A549 (cell line): ENCODE data around the gene SGTA. TPM values are rescaled to one million over a fixed set of nuclear protein-coding genes. Genes with fewer than 3 reads are reported as not detected.

Source experiments
- ATAC-seq, 2 experiments: fragments of 200-7000 bp in 1 of 2; fragments of >200 bp in 1 of 2; cut with Nextera tagmentation in 1 of 2; cut with Tn5 transposase in 1 of 2; 3 replicates each; pipeline versions ENCODE4 v1.8.0 to v1.9.1; 2018 to 2020; ENCODE audit warnings: mild to moderate bottlenecking in 1 of 2, moderate library complexity in 1 of 2
- CTCF ChIA-PET: fragments of 300-600 bp; sonication (Branson Sonifier 250); formaldehyde crosslinking; extraction: SDS; loops from one replicate; lab custom pipeline; 2021; ENCODE audit warnings: antibody characterized with exemption, inconsistent platforms; lab: Yijun Ruan, JAX
- POLR2A ChIA-PET: fragments of 350-600 bp; formaldehyde crosslinking; extraction: SDS; loops from one replicate; lab custom pipeline; 2021; ENCODE audit warnings: antibody characterized with exemption, inconsistent platforms; lab: Yijun Ruan, JAX
- DNase-seq, 2 experiments: peaks; one replicate each; pipeline versions ENCODE4 v3.0.0 to v3.0.0-alpha.2; 2011 to 2016; ENCODE audit warnings: low read depth in 1 of 2, low spot score in 1 of 2
- FAIRE-seq: peaks from 2 replicates; lab custom pipeline; 2011; peaks lifted over from hg19 to GRCh38; lab: Jason Lieb, UNC
- H3K27ac ChIP-seq, 2 experiments: fragments of >200 bp; sonication (Bioruptor Twin); formaldehyde crosslinking; 3 replicates each; pipeline ENCODE4 v1.5.1; 2016 to 2017
- H3K4me1 ChIP-seq: fragments of >200 bp; sonication (Bioruptor Twin); formaldehyde crosslinking; 3 replicates; pipeline ENCODE4 v1.6.1; 2016
- H3K4me2 ChIP-seq: fragments of >200 bp; sonication (Bioruptor Twin); formaldehyde crosslinking; 3 replicates; pipeline ENCODE4 v1.6.1; 2016
- H3K4me3 ChIP-seq: fragments of >200 bp; sonication (Bioruptor Twin); formaldehyde crosslinking; 3 replicates; pipeline ENCODE4 v1.5.1; 2016
- H3K9me3 ChIP-seq: fragments of >200 bp; sonication (Bioruptor Twin); formaldehyde crosslinking; 3 replicates; pipeline ENCODE4 v1.6.1; 2016
- BHLHE40 ChIP-seq: IDR thresholded peaks from 2 replicates; pipeline ENCODE4 v1.6.1; 2012; ENCODE audit warnings: low read depth, low read length, inconsistent platforms
- CEBPB ChIP-seq, 2 experiments: fragments of >200 bp in 1 of 2; sonication (Bioruptor Twin) in 1 of 2; formaldehyde crosslinking in 1 of 2; IDR thresholded peaks; 2 replicates each; pipeline ENCODE4 v1.6.1; 2012 to 2016
- CHD2 ChIP-seq: fragments of 150-350 bp; IDR thresholded peaks from 2 replicates; pipeline ENCODE4 v1.6.1; 2014; ENCODE audit warnings: low read length; ENCODE audit not compliant: partially characterized antibody
- EHF ChIP-seq: fragments of 250-450 bp; sonication (Bioruptor Pico); IDR thresholded peaks from 2 replicates; pipeline ENCODE4 v1.5.0; 2020; ENCODE audit warnings: mild to moderate bottlenecking
- EHMT2 ChIP-seq: fragments of 200-600 bp; sonication (generic); IDR thresholded peaks from 2 replicates; pipeline ENCODE4 v1.6.1; 2016; ENCODE audit warnings: antibody characterized with exemption, low read depth, mild to moderate bottlenecking, moderate library complexity
- FOSB ChIP-seq: fragments of 250-450 bp; sonication (Bioruptor Pico); IDR thresholded peaks from 2 replicates; pipeline ENCODE4 v1.5.0; 2020; ENCODE audit warnings: mild to moderate bottlenecking, moderate library complexity
- HEYL ChIP-seq: fragments of 250-450 bp; sonication (Bioruptor Pico); IDR thresholded peaks from 2 replicates; pipeline ENCODE4 v1.8.0; 2021; ENCODE audit warnings: mild to moderate bottlenecking, moderate library complexity
- HOXB13 ChIP-seq: fragments of 250-450 bp; sonication (Bioruptor Pico); IDR thresholded peaks from 2 replicates; pipeline ENCODE4 v1.5.0; 2020; ENCODE audit warnings: low read depth, mild to moderate bottlenecking, moderate library complexity
- HOXB5 ChIP-seq: fragments of 250-450 bp; sonication (Bioruptor Pico); IDR thresholded peaks from 2 replicates; pipeline ENCODE4 v1.5.0; 2020; ENCODE audit warnings: mild to moderate bottlenecking, moderate library complexity
- NR3C1 ChIP-seq: fragments of >200 bp; sonication (Bioruptor Twin); formaldehyde crosslinking; IDR thresholded peaks from 3 replicates; pipeline ENCODE4 v1.6.1; 2017
- PHF8 ChIP-seq: fragments of 200-600 bp; sonication (generic); IDR thresholded peaks from 2 replicates; pipeline ENCODE4 v1.6.1; 2016; ENCODE audit warnings: low read depth, mild to moderate bottlenecking, antibody characterized with exemption, moderate library complexity, borderline replicate concordance
- POLR2AphosphoS2 ChIP-seq: conservative IDR thresholded peaks from 2 replicates; pipeline ENCODE4 v1.6.1; 2012; ENCODE audit warnings: low read length, improper control_type of control experiment, inconsistent platforms
- RARB ChIP-seq: fragments of 250-450 bp; sonication (Bioruptor Pico); IDR thresholded peaks from 2 replicates; pipeline ENCODE4 v1.8.0; 2021; ENCODE audit warnings: mild to moderate bottlenecking, moderate library complexity
- RFX5 ChIP-seq: fragments of 450-650 bp; IDR thresholded peaks from 2 replicates; pipeline ENCODE4 v1.7.1; 2014; ENCODE audit warnings: antibody characterized with exemption, mild to moderate bottlenecking, moderate library complexity
- SMC3 ChIP-seq: fragments of >200 bp; sonication (Bioruptor Twin); formaldehyde crosslinking; IDR thresholded peaks from 3 replicates; pipeline ENCODE4 v1.6.1; 2018; ENCODE audit warnings: inconsistent platforms
- SREBF2 ChIP-seq: fragments of 450-650 bp; IDR thresholded peaks from 2 replicates; pipeline ENCODE4 v1.6.1; 2014; ENCODE audit warnings: mild to moderate bottlenecking, moderate library complexity
- TFCP2L1 ChIP-seq: fragments of 250-450 bp; sonication (Bioruptor Pico); IDR thresholded peaks from 2 replicates; pipeline ENCODE4 v1.5.0; 2021; ENCODE audit warnings: mild to moderate bottlenecking
- TP53 ChIP-seq: fragments of 250-450 bp; sonication (Bioruptor Pico); IDR thresholded peaks from 2 replicates; pipeline ENCODE4 v1.5.0; 2021; ENCODE audit warnings: mild to moderate bottlenecking, moderate library complexity
- ZC3H11A ChIP-seq: fragments of 450-650 bp; IDR thresholded peaks from 2 replicates; pipeline ENCODE4 v1.6.1; 2014; ENCODE audit warnings: antibody characterized with exemption, mild to moderate bottlenecking
- ZNF302 ChIP-seq: fragments of 250-450 bp; sonication (Bioruptor Pico); IDR thresholded peaks from 2 replicates; pipeline ENCODE4 v1.9.0; 2021; ENCODE audit warnings: inconsistent platforms, mild to moderate bottlenecking, moderate library complexity
- ZSCAN20 ChIP-seq: fragments of 250-450 bp; sonication (Bioruptor Pico); IDR thresholded peaks from 2 replicates; pipeline ENCODE4 v1.8.0; 2022; ENCODE audit warnings: mild to moderate bottlenecking, moderate library complexity
- WGBS: methylation state at CpG from one replicate; pipeline ENCODE4 v1.1.6; 2017; ENCODE audit errors: missing lambda C conversion rate; 5-methylcytosine and 5-hydroxymethylcytosine counted together
- polyA plus RNA-seq, 4 experiments: library from polyadenylated mRNA; depleted of rRNA in 3 of 4; stranded (reverse); fragments of >200 nt; fragmentation: RNase III in 1 of 4; extraction: RNeasy Plus Mini Kit Qiagen cat#74134 plus additional on column Dnase treatment in 1 of 4; gene quantifications; 2 replicates in 3 of 4; 3 replicates in 1 of 4; pipeline ENCODE4 v1.2.3, GENCODE V29; 2011 to 2017
- TF ChIP-seq, protein P1 (sequence below): fragments of 250-450 bp; sonication (Bioruptor Pico); IDR thresholded peaks from 2 replicates; pipeline ENCODE4 v1.5.0; 2020; ENCODE audit warnings: low read depth, mild to moderate bottlenecking, moderate library complexity
- TF ChIP-seq, protein P2 (sequence below): IDR thresholded peaks from 2 replicates; pipeline ENCODE4 v1.6.1; 2012
- TF ChIP-seq, protein P3 (sequence below): fragments of 450-650 bp; IDR thresholded peaks from 2 replicates; pipeline ENCODE4 v1.6.1; 2014; ENCODE audit warnings: antibody characterized with exemption
- TF ChIP-seq, protein P4 (sequence below): IDR thresholded peaks from 2 replicates; pipeline ENCODE4 v1.6.1; 2012

The SGTA gene
- polyA plus RNA-seq, 2 of the 4 experiments (the other 2 are of a cell fraction) = 39.1 to 48.0 TPM

DNA sequence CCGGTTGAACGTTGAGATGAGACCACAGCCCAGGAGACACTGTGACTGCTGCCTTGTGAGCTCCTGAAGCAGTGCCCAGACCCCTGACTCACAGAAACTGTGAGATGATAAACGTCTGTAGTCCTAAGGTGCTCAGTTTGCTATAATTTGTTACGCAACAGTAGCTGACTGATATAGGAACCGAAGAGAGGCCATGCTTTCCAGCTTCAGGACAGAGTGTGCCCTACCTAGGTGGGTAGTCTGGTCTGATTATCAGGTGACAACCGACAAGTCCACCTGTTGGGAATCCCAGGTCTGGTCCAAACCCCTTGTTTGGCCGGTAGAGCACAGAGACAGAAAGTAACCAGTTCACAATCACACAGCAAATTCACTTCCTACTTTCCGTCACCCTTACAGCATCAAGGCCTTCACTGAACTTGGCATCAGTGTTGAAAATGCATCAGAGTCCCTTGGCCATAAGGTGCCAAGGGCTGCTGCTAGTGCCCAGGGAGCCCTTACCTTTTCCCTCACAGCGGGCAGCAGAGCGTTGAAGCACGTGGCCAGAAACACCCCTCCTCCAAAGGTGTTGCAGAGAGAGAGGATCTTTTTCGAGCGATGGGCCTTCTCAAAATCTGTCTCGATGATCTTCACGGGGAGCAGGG, 46.4 kb downstream of the SGTA start:
- 0 out of 4 replicates have a peak, but pooled peaks of 1 of the 2 experiments have one; percentile 29 for TF ChIP-seq CEBPB (IDR thresholded peaks at IDR 0.05)
- no peak for TF ChIP-seq FOSB
- ATAC-seq (no peak), DNase-seq (no peak), FAIRE-seq (no peak)
- H3K9me3 ChIP-seq = no peaks in the 10 kb centered on the region
- ChIA-PET CTCF (interaction anchor here (1.3 kb wide), 1 partner anchor 88 kb away, joined by 3 read pairs; no protein-coding TSS in a partner anchor), POLR2A (no interaction called here)
- H3K27ac ChIP-seq = no peak overlapping the region
- H3K4me2 ChIP-seq = no peak overlapping the region
- 85% methylated on average over 6 of the region's 15 CpGs for WGBS
- no peak overlapping the region for H3K4me3 ChIP-seq
- 0 out of 3 replicates have a peak, but pooled peaks cover 3% of the 10 kb centered on the region for H3K4me1 ChIP-seq

DNA sequence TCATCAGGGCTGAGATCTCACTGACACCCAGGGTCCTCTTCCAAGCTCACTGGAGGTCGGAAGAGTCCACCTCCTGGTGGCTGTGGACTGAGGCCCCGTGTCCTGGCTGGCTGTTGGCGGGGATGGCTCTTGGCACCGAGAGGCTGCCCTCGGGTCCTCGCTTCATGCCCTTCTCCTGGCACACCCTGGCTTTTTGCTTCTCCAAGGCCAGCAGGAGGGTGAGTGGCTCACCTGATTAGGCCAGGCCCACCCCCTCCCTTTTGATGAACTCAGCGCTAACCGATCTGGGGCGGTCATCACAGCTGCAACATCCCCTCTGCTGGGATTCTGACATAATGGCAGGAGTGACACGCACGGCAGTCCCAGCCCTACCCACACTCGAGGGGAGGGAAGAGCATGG, 47.7 kb downstream of the SGTA start:
- WGBS = 83% methylated on average over 1 of the region's 12 CpGs
- CTCF ChIA-PET = interaction anchor here (0.5 to 2.8 kb wide), 4 partner anchors 14 to 1732 kb away, joined by 3 to 12 read pairs (median 4); no protein-coding TSS in a partner anchor
- no peak for ATAC-seq

DNA sequence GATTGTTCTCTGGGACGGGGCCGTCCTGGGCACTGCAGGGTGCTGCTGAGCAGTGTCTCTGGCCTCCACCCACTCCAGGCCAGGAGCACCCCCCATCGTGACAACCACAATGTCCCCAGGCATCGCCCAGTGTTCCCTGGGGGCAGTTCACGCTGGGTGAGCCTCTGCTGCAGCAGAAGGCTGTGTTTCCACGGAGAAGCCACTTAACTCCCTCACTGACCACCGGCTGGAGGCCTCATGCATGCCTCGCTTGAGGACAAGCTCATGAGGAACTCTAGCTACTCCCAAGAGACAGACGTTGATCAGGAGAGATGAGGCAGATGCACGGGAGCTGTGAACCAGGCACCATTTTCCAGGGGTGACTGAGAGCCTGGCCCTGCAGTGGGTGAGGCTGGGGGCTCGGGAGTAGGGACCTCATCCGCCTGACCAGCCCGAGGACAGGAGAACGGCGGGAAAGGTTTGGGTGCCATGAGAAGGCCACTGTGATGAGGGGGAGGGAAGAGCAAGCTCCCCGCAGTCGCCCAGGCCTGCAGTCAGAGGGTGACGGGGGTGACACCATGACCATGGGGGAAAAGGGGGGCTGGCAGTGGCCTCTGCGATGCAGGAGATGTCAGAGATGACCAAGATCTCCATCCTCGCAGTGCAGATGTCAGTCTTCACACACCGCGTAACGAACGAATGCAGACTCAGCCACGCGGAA, 48.3 kb downstream of the SGTA start:
- Histone ChIP-seq H3K4me3 (no peak overlapping the region), H3K9me3 (no peaks in the 10 kb centered on the region), H3K27ac (no peak overlapping the region), H3K4me2 (no peak overlapping the region), H3K4me1 (0 out of 3 replicates have a peak, but pooled peaks cover 3% of the 10 kb centered on the region)
- WGBS = 91% methylated on average over 21 of the region's 26 CpGs
- no peak for DNase-seq
- no peak for FAIRE-seq
- TF ChIP-seq RFX5 (no peak), ZNF302 (CRISPR knock-in tag) (no peak), CHD2 (no peak), SMC3 (no peak), ZC3H11A (no peak), HOXB13 (no peak), PHF8 (no peak), NR3C1 (no peak), HEYL (CRISPR knock-in tag) (no peak), BHLHE40 (no peak), RARB (CRISPR knock-in tag) (no peak), TFCP2L1 (CRISPR knock-in tag) (no peak), EHMT2 (no peak), TP53 (CRISPR knock-in tag) (no peak), EHF (CRISPR knock-in tag) (no peak), SREBF2 (no peak), ZSCAN20 (CRISPR knock-in tag) (no peak)
- TF ChIP-seq, protein P1, sequence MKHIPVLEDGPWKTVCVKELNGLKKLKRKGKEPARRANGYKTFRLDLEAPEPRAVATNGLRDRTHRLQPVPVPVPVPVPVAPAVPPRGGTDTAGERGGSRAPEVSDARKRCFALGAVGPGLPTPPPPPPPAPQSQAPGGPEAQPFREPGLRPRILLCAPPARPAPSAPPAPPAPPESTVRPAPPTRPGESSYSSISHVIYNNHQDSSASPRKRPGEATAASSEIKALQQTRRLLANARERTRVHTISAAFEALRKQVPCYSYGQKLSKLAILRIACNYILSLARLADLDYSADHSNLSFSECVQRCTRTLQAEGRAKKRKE = no peak
- TF ChIP-seq, protein P2, sequence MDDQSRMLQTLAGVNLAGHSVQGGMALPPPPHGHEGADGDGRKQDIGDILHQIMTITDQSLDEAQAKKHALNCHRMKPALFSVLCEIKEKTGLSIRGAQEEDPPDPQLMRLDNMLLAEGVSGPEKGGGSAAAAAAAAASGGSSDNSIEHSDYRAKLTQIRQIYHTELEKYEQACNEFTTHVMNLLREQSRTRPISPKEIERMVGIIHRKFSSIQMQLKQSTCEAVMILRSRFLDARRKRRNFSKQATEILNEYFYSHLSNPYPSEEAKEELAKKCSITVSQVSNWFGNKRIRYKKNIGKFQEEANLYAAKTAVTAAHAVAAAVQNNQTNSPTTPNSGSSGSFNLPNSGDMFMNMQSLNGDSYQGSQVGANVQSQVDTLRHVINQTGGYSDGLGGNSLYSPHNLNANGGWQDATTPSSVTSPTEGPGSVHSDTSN = no peak
- TF ChIP-seq, protein P3, sequence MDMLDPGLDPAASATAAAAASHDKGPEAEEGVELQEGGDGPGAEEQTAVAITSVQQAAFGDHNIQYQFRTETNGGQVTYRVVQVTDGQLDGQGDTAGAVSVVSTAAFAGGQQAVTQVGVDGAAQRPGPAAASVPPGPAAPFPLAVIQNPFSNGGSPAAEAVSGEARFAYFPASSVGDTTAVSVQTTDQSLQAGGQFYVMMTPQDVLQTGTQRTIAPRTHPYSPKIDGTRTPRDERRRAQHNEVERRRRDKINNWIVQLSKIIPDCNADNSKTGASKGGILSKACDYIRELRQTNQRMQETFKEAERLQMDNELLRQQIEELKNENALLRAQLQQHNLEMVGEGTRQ = no peak
- ATAC-seq = no peak
- ChIA-PET POLR2A (no interaction called here), CTCF (interaction anchor here (2.8 kb wide), 1 partner anchor 15 kb away, joined by 12 read pairs; no protein-coding TSS in a partner anchor)

More for the DNA sequence above, 47.7 kb downstream of the SGTA start:
- DNase-seq = no peak
- Histone ChIP-seq H3K4me1 (0 out of 3 replicates have a peak, but pooled peaks cover 3% of the 10 kb centered on the region), H3K9me3 (no peaks in the 10 kb centered on the region), H3K4me3 (no peak overlapping the region), H3K4me2 (no peak overlapping the region), H3K27ac (no peak overlapping the region)
- FAIRE-seq = no peak
- TF ChIP-seq, protein P4, sequence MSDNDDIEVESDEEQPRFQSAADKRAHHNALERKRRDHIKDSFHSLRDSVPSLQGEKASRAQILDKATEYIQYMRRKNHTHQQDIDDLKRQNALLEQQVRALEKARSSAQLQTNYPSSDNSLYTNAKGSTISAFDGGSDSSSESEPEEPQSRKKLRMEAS = no peak
- TF ChIP-seq POLR2AphosphoS2 = no peak
- TF ChIP-seq FOSB = no peak
- no peak for TF ChIP-seq HOXB5 (CRISPR knock-in tag)
- POLR2A ChIA-PET = no interaction called here
